ENCODE data around the gene MAF.

DNA sequence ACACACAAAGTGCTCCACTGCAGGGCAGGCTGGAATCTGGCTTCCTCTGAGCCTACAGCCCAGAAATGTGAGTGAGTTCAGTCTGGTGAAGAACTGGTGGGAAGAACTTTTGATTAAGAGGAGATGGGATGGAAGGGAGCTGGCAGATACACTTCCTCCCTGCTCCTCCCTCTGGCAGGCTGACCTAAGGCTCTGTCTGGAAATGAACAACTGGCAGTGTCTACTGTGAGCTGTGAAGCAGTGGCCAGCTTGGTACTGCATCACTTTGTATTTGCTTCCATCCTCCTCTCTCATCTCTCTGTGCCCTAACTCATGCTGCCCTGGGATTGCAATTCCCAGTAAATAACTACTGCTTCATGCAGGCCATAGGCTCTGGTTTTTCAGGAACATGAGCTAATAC, 45.6 kb downstream of the MAF start:
- TF ChIP-seq, protein P1, sequence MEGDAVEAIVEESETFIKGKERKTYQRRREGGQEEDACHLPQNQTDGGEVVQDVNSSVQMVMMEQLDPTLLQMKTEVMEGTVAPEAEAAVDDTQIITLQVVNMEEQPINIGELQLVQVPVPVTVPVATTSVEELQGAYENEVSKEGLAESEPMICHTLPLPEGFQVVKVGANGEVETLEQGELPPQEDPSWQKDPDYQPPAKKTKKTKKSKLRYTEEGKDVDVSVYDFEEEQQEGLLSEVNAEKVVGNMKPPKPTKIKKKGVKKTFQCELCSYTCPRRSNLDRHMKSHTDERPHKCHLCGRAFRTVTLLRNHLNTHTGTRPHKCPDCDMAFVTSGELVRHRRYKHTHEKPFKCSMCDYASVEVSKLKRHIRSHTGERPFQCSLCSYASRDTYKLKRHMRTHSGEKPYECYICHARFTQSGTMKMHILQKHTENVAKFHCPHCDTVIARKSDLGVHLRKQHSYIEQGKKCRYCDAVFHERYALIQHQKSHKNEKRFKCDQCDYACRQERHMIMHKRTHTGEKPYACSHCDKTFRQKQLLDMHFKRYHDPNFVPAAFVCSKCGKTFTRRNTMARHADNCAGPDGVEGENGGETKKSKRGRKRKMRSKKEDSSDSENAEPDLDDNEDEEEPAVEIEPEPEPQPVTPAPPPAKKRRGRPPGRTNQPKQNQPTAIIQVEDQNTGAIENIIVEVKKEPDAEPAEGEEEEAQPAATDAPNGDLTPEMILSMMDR (IDR thresholded peaks at IDR 0.05): no peak
- no peak for TF ChIP-seq ZFX (IDR thresholded peaks at IDR 0.05; ENCODE audit: borderline replicate concordance)
